Panc1 (cell line): ENCODE measurements around the gene CD3D. TPM values are rescaled to one million over a fixed set of nuclear protein-coding genes. Genes with fewer than 3 reads are reported as not detected.

ENCODE experiments used
- ATAC-seq: fragments of 200-7000 bp; cut with Tn5 transposase; 2 replicates; pipeline ENCODE4 v1.9.1; 2020; ENCODE audit warnings: mild to moderate bottlenecking, moderate library complexity
- BruUV-seq: library from RNA; stranded (reverse); fragments of 400-500 nt; replicated peaks from 2 replicates; lab custom pipeline; 2021; lab: Mats Ljungman, UMichigan
- CTCF ChIA-PET: fragments of 300-600 bp; sonication (Branson Sonifier 250); formaldehyde crosslinking; loops from one replicate; lab custom pipeline; 2022; ENCODE audit warnings: antibody characterized with exemption; lab: Charles Lee
- POLR2A ChIA-PET: fragments of 300-600 bp; sonication (Branson Sonifier 250); formaldehyde crosslinking; loops from one replicate; lab custom pipeline; 2022; ENCODE audit warnings: antibody characterized with exemption; lab: Charles Lee
- DNase-seq: peaks from one replicate; pipeline ENCODE4 v3.0.0-alpha.2; 2010; ENCODE audit warnings: low read depth, low spot score
- H3K27ac ChIP-seq: 2 replicates; pipeline ENCODE4 v1.5.1; 2011; ENCODE audit warnings: mild to moderate bottlenecking, low read length, inconsistent platforms
- H3K27me3 ChIP-seq: fragments of 200-500 bp; sonication (Bioruptor generic); 2 replicates; pipeline ENCODE4 v1.6.0; 2014; ENCODE audit warnings: low read length, inconsistent platforms; ENCODE audit not compliant: control insufficient read depth, insufficient read depth
- H3K36me3 ChIP-seq: fragments of 200-500 bp; sonication (Bioruptor generic); 2 replicates; pipeline ENCODE4 v1.5.1; 2014; ENCODE audit warnings: inconsistent platforms, mild to moderate bottlenecking, low read length, moderate library complexity; ENCODE audit not compliant: control insufficient read depth, insufficient read depth
- H3K4me1 ChIP-seq: 2 replicates; pipeline ENCODE4 v1.5.1; 2011; ENCODE audit warnings: inconsistent platforms, mild to moderate bottlenecking, low read length, moderate library complexity; ENCODE audit not compliant: control insufficient read depth, insufficient read depth
- H3K4me3 ChIP-seq, 2 experiments: 2 replicates each; pipeline ENCODE4 v1.5.1; 2011 to 2012; ENCODE audit warnings: low read depth in 2 of 2, low read length in 2 of 2, mild to moderate bottlenecking in 2 of 2, inconsistent platforms in 1 of 2, moderate library complexity in 1 of 2
- H3K9me3 ChIP-seq: fragments of 200-500 bp; sonication (Bioruptor generic); 2 replicates; pipeline ENCODE4 v1.5.1; 2014; ENCODE audit warnings: low read depth, mild to moderate bottlenecking, inconsistent platforms, low read length, moderate library complexity; ENCODE audit not compliant: control insufficient read depth, insufficient read depth
- CTCF ChIP-seq: fragments of 450-650 bp; IDR thresholded peaks from 2 replicates; pipeline ENCODE4 v1.5.1; 2017; ENCODE audit warnings: mild to moderate bottlenecking
- POLR2AphosphoS5 ChIP-seq: IDR thresholded peaks from 2 replicates; pipeline ENCODE4 v1.6.1; 2012; ENCODE audit warnings: mild to moderate bottlenecking, low read depth, low read length, moderate library complexity
- REST ChIP-seq, 2 experiments: IDR thresholded peaks; 2 replicates each; pipeline ENCODE4 v1.6.1; 2011 to 2012; ENCODE audit warnings: low read depth in 2 of 2, control low read depth in 1 of 2, low read length in 1 of 2, mild to moderate bottlenecking in 1 of 2, moderate library complexity in 1 of 2; ENCODE audit not compliant: insufficient read depth in 1 of 2
- SIN3A ChIP-seq: IDR thresholded peaks from 2 replicates; pipeline ENCODE4 v1.6.1; 2012; ENCODE audit warnings: low read depth, mild to moderate bottlenecking, low read length, moderate library complexity, borderline replicate concordance; ENCODE audit not compliant: insufficient read depth
- TCF7L2 ChIP-seq: IDR thresholded peaks from 2 replicates; pipeline ENCODE4 v1.6.1; 2011; ENCODE audit warnings: mild to moderate bottlenecking, low read depth, low read length, inconsistent platforms
- in situ Hi-C: cut with HindIII; loops from 2 replicates; pipeline ENCODE4 v1.10.0; 2016; ENCODE audit warnings: low sequenced_read_pairs, low pct_unique_long_range_greater_than_20kb
- intact Hi-C: fragments of 100-400 bp; cut with micrococcal nuclease; formaldehyde crosslinking; loops from one replicate; pipeline ENCODE4 v1.10.0; 2022; ENCODE audit not compliant: unreplicated experiment
- total RNA-seq: library from RNA; stranded (reverse); gene quantifications from one replicate; pipeline ENCODE4 v1.2.1, GENCODE V29; 2021; ENCODE audit not compliant: unreplicated experiment

Gene CD3D
- total RNA-seq, 1 experiment from 2014 or later: 0.39 TPM

- Histone ChIP-seq H3K36me3 (no peaks in the 10 kb centered on the region), H3K9me3 (no peaks in the 10 kb centered on the region), H3K4me1 (no peaks in the 10 kb centered on the region), H3K27ac (no peak overlapping the region), H3K4me3 (no peak overlapping the region), H3K27me3 (no peaks in the 10 kb centered on the region)
- CTCF ChIA-PET: no interaction called here
- DNase-seq: no peak
- no peak; the same call in 1 of the 2 replicates for ATAC-seq
- intact Hi-C loops: no loop called here
- BruUV-seq: no TSS peak
- in situ Hi-C loops: no loop called here
- POLR2A ChIA-PET: no interaction called here
- TF ChIP-seq TCF7L2: no peak
- TF ChIP-seq SIN3A: no peak
- TF ChIP-seq POLR2AphosphoS5: no peak
- TF ChIP-seq REST (IDR thresholded peaks at IDR 0.05; ENCODE audit: insufficient read depth in 1 of 2, low read depth in 2 of 2, low read length in 1 of 2): no peak
- TF ChIP-seq CTCF: no peak
Observed at GRCh38 chr11:118338637-118339061, 3.9 kb downstream of the CD3D start.

GRCh38 chr11:118334745-118335144, 7.8 kb downstream of the CD3D start:
- Histone ChIP-seq H3K4me3 (no peak overlapping the region), H3K36me3 (no peaks in the 10 kb centered on the region), H3K27ac (no peak overlapping the region), H3K9me3 (no peaks in the 10 kb centered on the region), H3K27me3 (no peaks in the 10 kb centered on the region), H3K4me1 (no peaks in the 10 kb centered on the region)
- CTCF ChIA-PET: interaction anchor here (0.7 kb wide), 1 partner anchor 187 kb away, joined by 3 read pairs; no protein-coding TSS in a partner anchor
- ATAC-seq (no peak), DNase-seq (no peak)
- in situ Hi-C loops: no loop called here
- intact Hi-C loops: no loop called here
- TF ChIP-seq TCF7L2: no peak
- TF ChIP-seq SIN3A: no peak
- TF ChIP-seq CTCF: no peak
- no peak for TF ChIP-seq POLR2AphosphoS5
- TF ChIP-seq REST (IDR thresholded peaks at IDR 0.05; ENCODE audit: insufficient read depth in 1 of 2, low read depth in 2 of 2, low read length in 1 of 2): no peak
- BruUV-seq: no TSS peak
- POLR2A ChIA-PET: no interaction called here
